DOHH2 (cell line): ENCODE results near the gene KIF6.

ENCODE experiments used
- CTCF ChIP-seq: fragments of 200-600 bp; sonication (generic); IDR thresholded peaks from one replicate; pipeline ENCODE4 v1.5.1; 2014; ENCODE audit warnings: antibody characterized with exemption, mild to moderate bottlenecking, low read depth, low read length; ENCODE audit not compliant: poor library complexity, severe bottlenecking
- EZH2phosphoT487 ChIP-seq: fragments of 200-600 bp; sonication (generic); IDR thresholded peaks from 2 replicates; pipeline ENCODE4 v1.6.1; 2017; ENCODE audit warnings: borderline replicate concordance, mild to moderate bottlenecking, antibody characterized with exemption, low read length, moderate library complexity, mixed read lengths

GRCh38 chr6:39758905-39759605 is 33.8 kb upstream of the KIF6 start:
- no peak for TF ChIP-seq EZH2phosphoT487
- TF ChIP-seq CTCF, result no peak
